A673 (cell line): ENCODE data around the gene SRGAP2C. TPM values are rescaled to one million over a fixed set of nuclear protein-coding genes. Genes with fewer than 3 reads are reported as not detected.
"Not testable (repeated sequence)": the region's sequence is repeated elsewhere in the genome, so short reads cannot be mapped to it uniquely, and the experiment has no call there.

ENCODE experiments used
- BruUV-seq: library from RNA; stranded (reverse); fragments of 400-500 nt; replicated peaks from 2 replicates; lab custom pipeline; 2021; lab: Mats Ljungman, UMichigan
- CTCF ChIA-PET: fragments of 300-600 bp; sonication (Branson Sonifier 250); formaldehyde crosslinking; loops from one replicate; lab custom pipeline; 2022; ENCODE audit warnings: antibody characterized with exemption; lab: Charles Lee
- POLR2A ChIA-PET: fragments of 300-600 bp; sonication (Branson Sonifier 250); formaldehyde crosslinking; loops from one replicate; lab custom pipeline; 2022; ENCODE audit warnings: antibody characterized with exemption; ENCODE audit not compliant: low non-redundant PET; lab: Charles Lee
- DNase-seq: peaks from one replicate; pipeline ENCODE4 v3.0.0-alpha.2; 2015; ENCODE audit warnings: low spot score
- H3K27ac ChIP-seq: fragments of 200-600 bp; sonication (generic); 2 replicates; pipeline ENCODE4 v1.5.1; 2016; ENCODE audit warnings: mixed run types, low read depth, mild to moderate bottlenecking, mixed read lengths, antibody characterized with exemption, low read length; ENCODE audit not compliant: poor library complexity, severe bottlenecking
- H3K27me3 ChIP-seq: fragments of 200-600 bp; sonication (generic); replicated peaks from 2 replicates; pipeline ENCODE4 v1.6.1; 2017; ENCODE audit warnings: mixed run types, low read depth, mild to moderate bottlenecking, mixed read lengths, antibody characterized with exemption, low read length; ENCODE audit not compliant: insufficient read depth, poor library complexity
- H3K36me3 ChIP-seq: fragments of 200-600 bp; sonication (generic); 2 replicates; pipeline ENCODE4 v1.6.1; 2016; ENCODE audit warnings: mixed run types, mild to moderate bottlenecking, mixed read lengths, antibody characterized with exemption, low read length; ENCODE audit not compliant: insufficient read depth, poor library complexity, severe bottlenecking
- H3K4me1 ChIP-seq: fragments of 200-600 bp; sonication (generic); 2 replicates; pipeline ENCODE4 v1.6.1; 2017; ENCODE audit warnings: mixed run types, mild to moderate bottlenecking, mixed read lengths, antibody characterized with exemption, low read length; ENCODE audit not compliant: insufficient read depth, poor library complexity, severe bottlenecking
- H3K4me3 ChIP-seq: fragments of 200-600 bp; sonication (generic); 2 replicates; pipeline ENCODE4 v1.5.1; 2016; ENCODE audit warnings: low read depth, mixed run types, mild to moderate bottlenecking, mixed read lengths, low read length; ENCODE audit not compliant: poor library complexity, severe bottlenecking
- H3K9me3 ChIP-seq: fragments of 200-600 bp; sonication (generic); 2 replicates; pipeline ENCODE4 v1.6.1; 2016; ENCODE audit warnings: mixed run types, low read depth, mild to moderate bottlenecking, mixed read lengths, antibody characterized with exemption, low read length; ENCODE audit not compliant: poor library complexity, severe bottlenecking
- intact Hi-C: fragments of 100-400 bp; cut with micrococcal nuclease; formaldehyde crosslinking; loops from one replicate; pipeline ENCODE4 v1.10.0; 2022; ENCODE audit not compliant: unreplicated experiment
- total RNA-seq: library from RNA; stranded (reverse); gene quantifications from 2 replicates; pipeline ENCODE4 v1.2.3, GENCODE V29; 2021

Gene SRGAP2C
- total RNA-seq, 1 experiment from 2014 or later: 47.8 TPM

DNA sequence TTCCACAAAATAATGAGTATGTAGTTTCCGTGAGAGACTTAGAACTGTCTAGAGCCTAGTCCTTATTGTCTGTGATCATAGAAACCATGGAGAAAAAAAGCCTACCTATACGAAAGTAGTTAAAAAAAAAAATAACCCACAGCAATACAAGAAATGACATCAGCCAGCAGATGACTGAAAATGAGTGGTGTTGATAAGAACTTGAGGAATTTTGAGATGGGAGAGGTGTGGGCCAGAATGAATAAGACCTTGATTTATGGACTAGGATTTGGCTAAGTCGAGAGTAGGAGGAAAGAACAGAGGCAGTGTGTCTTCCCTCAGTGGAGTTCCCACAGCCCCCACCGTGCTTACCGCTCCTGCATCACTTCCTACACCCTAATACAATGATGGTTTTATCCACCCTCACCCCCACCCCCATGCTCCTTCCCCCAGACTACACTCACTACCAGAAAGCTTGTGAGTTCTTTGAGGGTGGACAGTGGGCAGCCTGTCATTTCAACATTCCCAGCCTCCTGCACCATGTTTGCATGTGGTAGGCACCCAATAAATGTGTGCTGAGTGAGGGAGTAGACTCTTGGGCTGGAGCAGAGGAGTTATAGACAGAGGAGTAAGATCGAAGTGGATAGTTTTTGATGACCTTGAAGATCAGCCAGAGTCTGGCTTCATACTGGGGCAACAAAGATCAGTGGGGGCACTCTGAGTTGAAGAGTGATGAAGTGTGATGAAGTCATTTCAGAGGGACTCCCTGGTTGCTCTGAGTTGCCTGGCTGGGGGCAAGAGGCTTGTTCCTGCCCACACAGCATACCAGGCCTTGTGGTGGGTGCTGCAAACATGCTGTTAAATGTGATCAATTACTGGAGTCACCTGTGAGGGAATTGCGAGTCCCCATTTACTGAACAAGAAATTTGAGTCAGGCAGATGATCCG lies 21.3 kb downstream of the SRGAP2C start:
- H3K9me3 ChIP-seq, H3K4me3 ChIP-seq, H3K27me3 ChIP-seq, DNase-seq, POLR2A ChIA-PET, intact Hi-C loops, CTCF ChIA-PET, H3K27ac ChIP-seq, H3K36me3 ChIP-seq, H3K4me1 ChIP-seq, BruUV-seq: not testable (repeated sequence)

DNA sequence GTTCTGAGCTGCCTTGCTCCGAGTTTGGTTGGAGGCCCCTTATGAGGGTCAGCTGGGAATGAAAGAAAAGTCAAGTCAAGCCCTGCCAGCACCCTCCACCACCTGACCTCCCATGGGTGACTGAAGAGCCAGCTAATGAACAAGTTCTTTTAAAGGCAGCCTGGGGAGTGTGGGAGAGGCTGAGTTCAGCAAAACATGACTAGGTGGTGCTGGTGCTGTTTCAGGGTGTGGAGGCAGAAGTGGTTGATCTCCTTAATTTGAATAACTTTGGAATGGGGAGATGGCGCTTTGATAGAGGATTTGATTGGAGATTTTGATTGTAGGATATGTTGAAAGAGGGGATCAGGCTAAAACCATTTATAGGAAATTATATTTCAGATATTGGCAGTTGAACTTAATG lies 22.6 kb downstream of the SRGAP2C start:
- POLR2A ChIA-PET, H3K27me3 ChIP-seq, intact Hi-C loops, H3K9me3 ChIP-seq, H3K4me1 ChIP-seq, CTCF ChIA-PET, H3K27ac ChIP-seq, DNase-seq, H3K36me3 ChIP-seq, H3K4me3 ChIP-seq, BruUV-seq: not testable (repeated sequence)

DNA sequence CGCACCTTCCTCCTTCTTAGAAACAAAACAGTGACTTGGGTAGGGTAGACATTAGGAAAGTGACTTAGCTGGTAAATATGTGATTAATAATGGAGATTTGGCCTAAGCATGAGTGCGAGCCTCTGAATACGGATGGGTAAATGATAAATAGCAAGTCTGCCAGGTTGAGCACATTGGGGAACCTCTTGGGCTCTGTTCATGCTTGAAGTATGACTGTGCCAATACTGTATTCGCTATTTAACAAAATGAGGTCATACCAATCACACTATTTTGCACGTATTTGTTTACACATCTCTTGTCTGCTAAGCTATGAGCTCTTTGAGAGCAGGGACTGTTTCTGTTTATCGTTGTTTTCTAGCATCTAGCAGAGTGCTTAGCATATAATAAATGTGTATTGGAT lies 23.6 kb downstream of the SRGAP2C start:
- H3K27me3 ChIP-seq, intact Hi-C loops, H3K9me3 ChIP-seq, H3K4me1 ChIP-seq, H3K4me3 ChIP-seq, POLR2A ChIA-PET, DNase-seq, CTCF ChIA-PET, BruUV-seq, H3K36me3 ChIP-seq, H3K27ac ChIP-seq: not testable (repeated sequence)

DNA sequence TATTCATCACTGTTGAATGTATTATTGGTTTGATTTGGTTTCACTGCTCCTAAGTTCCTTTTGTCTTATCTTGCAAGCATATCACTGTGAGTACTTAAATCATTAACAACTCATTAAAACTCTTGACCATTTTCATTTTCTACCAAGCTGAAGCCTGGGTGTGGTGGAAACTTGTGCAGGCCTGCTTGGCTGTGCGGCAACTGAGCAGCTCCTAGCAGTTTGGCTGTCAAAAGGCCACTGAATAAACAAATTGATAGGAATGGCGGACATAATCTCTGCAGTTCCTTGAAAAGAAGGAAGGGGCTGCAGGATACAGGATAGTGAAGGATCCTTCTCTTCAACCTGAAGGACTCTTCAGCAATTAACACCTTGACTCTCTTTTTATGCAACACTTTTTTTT lies 26.0 kb downstream of the SRGAP2C start:
- H3K36me3 ChIP-seq, H3K27me3 ChIP-seq, POLR2A ChIA-PET, intact Hi-C loops, H3K27ac ChIP-seq, DNase-seq, H3K4me1 ChIP-seq, CTCF ChIA-PET, H3K9me3 ChIP-seq, H3K4me3 ChIP-seq, BruUV-seq: not testable (repeated sequence)

DNA sequence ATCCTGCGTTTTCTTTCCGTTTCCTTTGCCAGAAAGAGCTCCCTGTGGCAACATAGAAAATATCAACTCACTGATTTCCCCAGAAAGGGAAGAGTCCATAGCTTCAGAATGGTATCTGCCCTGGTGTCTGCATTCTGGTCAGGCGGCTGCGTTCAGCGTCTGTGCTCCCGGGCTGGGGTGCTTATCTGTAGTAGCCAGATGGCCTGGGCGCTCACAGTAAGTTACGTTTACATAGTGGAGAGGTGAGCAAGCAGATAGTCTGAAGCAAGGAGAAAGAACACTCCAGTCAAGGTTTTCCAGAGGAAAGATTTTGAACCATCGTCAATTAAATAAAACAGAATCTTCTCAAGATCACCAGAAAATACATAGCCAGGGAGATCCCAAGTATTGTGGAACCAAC lies 28.7 kb downstream of the SRGAP2C start:
- H3K27me3 ChIP-seq, POLR2A ChIA-PET, intact Hi-C loops, DNase-seq, H3K9me3 ChIP-seq, H3K36me3 ChIP-seq, H3K4me1 ChIP-seq, H3K27ac ChIP-seq, BruUV-seq, H3K4me3 ChIP-seq, CTCF ChIA-PET: not testable (repeated sequence)

DNA sequence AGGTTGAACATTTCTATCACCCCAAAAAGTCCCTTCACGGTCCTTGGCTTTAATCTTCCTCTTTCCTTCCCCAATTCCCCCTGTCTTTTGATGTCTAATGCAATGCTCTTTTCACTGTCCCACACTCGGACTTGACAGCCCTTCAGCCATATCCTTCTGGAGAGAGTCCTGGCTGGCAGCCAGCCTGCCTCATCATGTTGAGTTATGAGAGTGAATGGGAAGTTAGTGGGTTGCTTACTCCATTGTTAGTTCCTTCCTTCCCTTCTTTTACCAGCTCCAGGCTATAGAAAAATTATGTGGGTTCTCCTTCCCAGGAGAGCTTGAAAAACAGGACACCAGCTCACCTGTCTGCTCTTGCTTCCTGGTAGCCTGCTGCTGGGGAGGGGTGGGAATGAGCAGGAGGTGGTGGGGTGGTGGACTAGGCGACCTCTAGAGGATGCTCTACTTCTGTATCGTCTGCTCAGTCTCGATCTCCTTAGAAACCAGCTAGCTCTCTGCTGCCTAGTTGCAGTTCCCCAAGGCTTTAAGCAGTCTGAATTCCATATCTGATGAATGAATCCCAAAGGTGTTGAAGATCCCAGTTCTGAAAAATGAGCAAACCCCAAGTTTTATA lies 29.9 kb downstream of the SRGAP2C start:
- H3K27me3 ChIP-seq, H3K36me3 ChIP-seq, CTCF ChIA-PET, DNase-seq, H3K4me3 ChIP-seq, intact Hi-C loops, POLR2A ChIA-PET, H3K27ac ChIP-seq, H3K4me1 ChIP-seq, H3K9me3 ChIP-seq, BruUV-seq: not testable (repeated sequence)

DNA sequence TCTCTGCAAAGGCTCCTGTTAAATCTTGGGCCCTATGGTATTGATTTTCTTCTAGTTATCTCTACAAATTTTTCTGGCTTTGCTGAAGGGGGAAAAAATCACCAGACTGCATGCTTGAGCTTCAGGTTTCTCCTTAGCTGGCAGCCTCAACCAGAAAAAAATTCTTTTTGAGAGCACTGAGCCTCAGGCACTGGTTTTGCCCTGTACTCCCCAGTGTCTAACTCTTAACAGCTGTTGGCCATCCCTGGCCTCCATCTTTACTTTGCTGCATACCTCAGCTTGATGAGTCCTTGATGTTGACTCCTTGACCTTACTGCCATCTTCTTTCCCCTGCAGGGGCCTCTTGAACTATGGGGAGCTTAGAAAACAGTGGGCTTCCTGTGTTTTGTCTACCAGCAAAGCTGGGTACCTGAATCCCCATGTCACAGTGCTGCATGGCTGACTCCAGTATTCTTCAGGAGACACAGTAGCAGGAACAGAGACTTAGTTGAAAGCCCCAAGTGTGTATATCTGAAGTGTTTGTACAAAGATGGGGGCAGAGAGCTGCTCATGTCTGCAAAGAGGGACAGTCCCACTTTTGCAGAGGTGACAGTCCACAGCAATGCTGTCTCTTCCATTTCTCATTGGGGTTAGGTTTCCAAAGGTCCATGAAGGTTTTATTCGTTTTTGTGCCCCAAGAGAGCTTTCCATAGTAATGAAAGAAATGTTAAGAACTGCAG lies 31.1 kb downstream of the SRGAP2C start:
- intact Hi-C loops, H3K27me3 ChIP-seq, H3K9me3 ChIP-seq, H3K27ac ChIP-seq, CTCF ChIA-PET, DNase-seq, H3K4me3 ChIP-seq, H3K36me3 ChIP-seq, H3K4me1 ChIP-seq, BruUV-seq, POLR2A ChIA-PET: not testable (repeated sequence)
